ENCODE measurements around the gene PLPP4.

PLPP4 gene

DNA sequence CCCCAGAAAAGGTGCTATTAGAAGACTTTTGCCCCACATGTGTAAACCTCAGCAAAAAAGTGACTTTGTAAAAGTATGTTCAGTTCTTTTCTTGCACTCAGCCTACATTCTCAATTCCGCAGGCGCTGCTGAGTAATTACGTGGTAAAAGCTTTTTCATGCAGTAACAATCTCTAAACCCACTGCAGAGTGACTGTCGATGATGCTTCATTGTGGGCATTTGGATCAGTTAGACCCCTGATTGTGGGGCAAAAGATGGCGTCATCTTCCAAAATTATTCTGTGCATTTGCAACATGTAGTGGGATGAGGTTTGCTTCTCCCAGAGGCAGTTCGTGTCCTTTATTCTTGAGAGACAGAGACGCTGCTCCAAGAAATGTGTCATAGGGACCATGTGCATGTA lies 85.6 kb downstream of the PLPP4 start:
- Histone ChIP-seq H3K27ac (ENCODE audit: low read depth, low read length, severe bottlenecking) (no peak overlapping the region), H3K4me3 (ENCODE audit: extremely low read depth, insufficient read depth, low read length, poor library complexity, severe bottlenecking) (no peak overlapping the region), H3K36me3 (ENCODE audit: control insufficient read depth, insufficient read depth, low read length) (no peaks in the 10 kb centered on the region), H3K9me3 (ENCODE audit: control insufficient read depth, low read length) (no peaks in the 10 kb centered on the region), H3K4me1 (ENCODE audit: control insufficient read depth, insufficient read depth, low read length, poor library complexity, severe bottlenecking) (no peaks in the 10 kb centered on the region)
- WGBS, 2 experiments (ENCODE audit: insufficient coverage in 2 of 2), result 87 to 92% methylated on average over 3 to 4 of the region's 7 CpGs

DNA sequence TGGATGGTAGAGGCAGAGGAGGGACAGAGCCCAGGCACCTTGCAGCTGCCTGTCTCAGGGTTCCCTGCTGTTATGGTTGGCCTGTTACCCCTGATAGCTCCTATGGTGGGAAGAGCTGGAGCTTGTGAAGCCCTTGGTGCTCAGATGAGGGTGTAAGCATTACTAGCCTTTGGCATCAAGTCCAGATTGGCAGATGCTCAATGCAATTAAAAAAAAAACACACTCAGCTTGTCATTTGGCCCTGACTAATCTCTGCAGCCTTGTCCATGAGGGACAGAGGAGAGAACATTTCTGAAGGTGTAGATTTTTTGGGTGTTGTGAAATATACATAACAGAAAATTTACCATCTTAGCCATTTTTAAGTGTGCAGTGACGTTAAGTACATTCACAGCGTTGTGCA lies 86.3 kb downstream of the PLPP4 start:
- Histone ChIP-seq H3K4me3 (ENCODE audit: extremely low read depth, insufficient read depth, low read length, poor library complexity, severe bottlenecking) (no peak overlapping the region), H3K9me3 (ENCODE audit: control insufficient read depth, low read length) (no peaks in the 10 kb centered on the region), H3K4me1 (ENCODE audit: control insufficient read depth, insufficient read depth, low read length, poor library complexity, severe bottlenecking) (no peaks in the 10 kb centered on the region), H3K27ac (ENCODE audit: low read depth, low read length, severe bottlenecking) (no peak overlapping the region), H3K36me3 (ENCODE audit: control insufficient read depth, insufficient read depth, low read length) (no peaks in the 10 kb centered on the region)
- 88 to 94% methylated on average over 2 of the region's 2 CpGs for WGBS, 2 experiments (ENCODE audit: insufficient coverage in 2 of 2)

DNA sequence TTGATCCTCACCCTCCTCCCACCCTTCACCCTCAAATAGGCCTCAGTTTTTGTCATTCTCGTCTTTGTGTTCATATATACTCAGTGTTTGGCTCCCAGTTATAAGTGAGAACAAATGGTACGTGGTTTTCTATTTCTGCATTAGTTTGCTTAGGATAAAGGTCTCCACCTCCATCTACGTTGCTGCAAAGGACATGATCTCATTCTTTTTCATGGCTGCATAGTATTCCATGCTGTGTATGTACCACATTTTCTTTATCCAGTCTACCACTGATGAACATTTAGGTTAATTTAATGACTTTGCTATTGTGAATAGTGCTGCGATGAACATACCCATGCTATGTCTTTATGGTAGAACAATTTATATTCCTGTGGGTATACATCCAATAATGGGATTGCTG lies 91.2 kb downstream of the PLPP4 start:
- Histone ChIP-seq H3K4me3 (ENCODE audit: extremely low read depth, insufficient read depth, low read length, poor library complexity, severe bottlenecking) (no peak overlapping the region), H3K9me3 (ENCODE audit: control insufficient read depth, low read length) (peaks cover 3% of the 10 kb centered on the region)
- WGBS, 2 experiments (ENCODE audit: insufficient coverage in 2 of 2), result 85% methylated on average over 2 of the region's 4 CpGs; no CpG with 5 or more reads in 1 of the 2 experiments

DNA sequence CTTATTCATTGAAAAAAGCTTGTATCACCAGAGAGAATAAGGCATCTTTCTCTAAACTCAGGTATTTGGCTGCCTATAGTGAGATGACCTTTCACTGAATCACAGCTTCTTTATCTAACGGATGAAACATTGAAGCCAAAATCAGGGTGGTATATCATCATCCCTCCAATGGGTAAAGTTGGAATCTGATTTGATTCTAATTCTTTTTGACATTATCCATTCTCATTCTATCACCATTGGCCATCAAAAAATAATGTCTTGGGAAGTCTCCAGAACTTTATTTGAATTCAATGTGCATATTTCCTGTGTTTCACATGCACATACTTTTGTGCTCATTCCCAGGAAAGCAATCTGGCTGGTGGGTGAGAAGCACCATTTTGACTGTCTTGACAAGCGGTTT lies 95.2 kb downstream of the PLPP4 start:
- H3K36me3 ChIP-seq (ENCODE audit: control insufficient read depth, insufficient read depth, low read length), result no peaks in the 10 kb centered on the region
- H3K4me3 ChIP-seq (ENCODE audit: extremely low read depth, insufficient read depth, low read length, poor library complexity, severe bottlenecking), result no peak overlapping the region
- peaks cover 10% of the 10 kb centered on the region for H3K9me3 ChIP-seq (ENCODE audit: control insufficient read depth, low read length)
- no CpG with 5 or more reads among the region's 2 CpGs for WGBS, 2 experiments (ENCODE audit: insufficient coverage in 2 of 2)
- H3K27ac ChIP-seq (ENCODE audit: low read depth, low read length, severe bottlenecking), result no peak overlapping the region
- H3K4me1 ChIP-seq (ENCODE audit: control insufficient read depth, insufficient read depth, low read length, poor library complexity, severe bottlenecking), result no peaks in the 10 kb centered on the region

More for the DNA sequence above, 91.2 kb downstream of the PLPP4 start:
- no peaks in the 10 kb centered on the region for H3K36me3 ChIP-seq (ENCODE audit: control insufficient read depth, insufficient read depth, low read length)
- H3K27ac ChIP-seq (ENCODE audit: low read depth, low read length, severe bottlenecking), result no peak overlapping the region
- no peaks in the 10 kb centered on the region for H3K4me1 ChIP-seq (ENCODE audit: control insufficient read depth, insufficient read depth, low read length, poor library complexity, severe bottlenecking)

DNA sequence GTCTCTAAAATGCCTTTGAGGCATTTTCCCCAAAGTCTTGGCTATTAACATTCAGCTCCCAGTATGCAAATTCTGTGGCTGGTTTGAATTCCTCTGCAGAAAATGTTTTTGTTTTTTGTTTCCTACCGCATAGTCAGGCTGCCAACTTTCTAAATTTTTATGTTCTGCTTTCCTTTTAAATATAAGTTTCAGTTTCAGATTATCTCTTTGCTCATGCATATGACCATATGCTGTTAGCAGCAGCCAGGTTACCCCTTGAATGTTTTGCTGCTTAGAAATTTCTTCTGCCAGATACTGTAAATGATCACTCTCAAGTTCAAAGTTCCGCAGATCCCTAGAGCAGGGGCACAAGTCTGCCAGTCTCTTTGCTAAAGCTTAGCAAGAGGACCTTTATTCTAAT lies 96.9 kb downstream of the PLPP4 start:
- Histone ChIP-seq H3K36me3 (ENCODE audit: control insufficient read depth, insufficient read depth, low read length) (no peaks in the 10 kb centered on the region), H3K4me3 (ENCODE audit: extremely low read depth, insufficient read depth, low read length, poor library complexity, severe bottlenecking) (no peak overlapping the region), H3K9me3 (ENCODE audit: control insufficient read depth, low read length) (peaks cover 10% of the 10 kb centered on the region), H3K4me1 (ENCODE audit: control insufficient read depth, insufficient read depth, low read length, poor library complexity, severe bottlenecking) (no peaks in the 10 kb centered on the region), H3K27ac (ENCODE audit: low read depth, low read length, severe bottlenecking) (no peak overlapping the region)
- 92 to 93% methylated on average over 1 to 2 of the region's 2 CpGs for WGBS, 2 experiments (ENCODE audit: insufficient coverage in 2 of 2)

DNA sequence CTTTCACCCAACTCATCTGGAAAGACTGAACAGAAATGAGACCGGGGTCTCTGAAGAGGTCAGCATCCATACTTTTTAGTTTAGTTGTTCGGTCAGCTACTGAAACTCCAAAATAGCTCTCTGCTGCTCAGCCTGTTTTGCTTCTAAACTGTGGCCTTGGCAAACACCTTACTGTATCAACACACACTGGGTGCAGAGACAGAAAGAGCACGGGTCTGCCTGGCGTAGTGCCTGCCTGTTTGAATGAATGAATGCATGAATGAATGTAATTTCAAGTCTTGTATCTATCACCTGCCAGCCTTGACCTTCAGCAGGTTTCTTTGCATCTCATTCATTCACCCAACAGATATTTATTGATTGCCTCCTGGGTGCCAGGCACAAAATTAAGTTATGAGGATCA lies 98.4 kb downstream of the PLPP4 start:
- Histone ChIP-seq H3K36me3 (ENCODE audit: control insufficient read depth, insufficient read depth, low read length) (no peaks in the 10 kb centered on the region), H3K4me1 (ENCODE audit: control insufficient read depth, insufficient read depth, low read length, poor library complexity, severe bottlenecking) (no peaks in the 10 kb centered on the region), H3K27ac (ENCODE audit: low read depth, low read length, severe bottlenecking) (no peak overlapping the region), H3K9me3 (ENCODE audit: control insufficient read depth, low read length) (peaks cover 10% of the 10 kb centered on the region), H3K4me3 (ENCODE audit: extremely low read depth, insufficient read depth, low read length, poor library complexity, severe bottlenecking) (no peak overlapping the region)
- 67 to 69% methylated on average over 2 of the region's 4 CpGs for WGBS, 2 experiments (ENCODE audit: insufficient coverage in 2 of 2)

DNA sequence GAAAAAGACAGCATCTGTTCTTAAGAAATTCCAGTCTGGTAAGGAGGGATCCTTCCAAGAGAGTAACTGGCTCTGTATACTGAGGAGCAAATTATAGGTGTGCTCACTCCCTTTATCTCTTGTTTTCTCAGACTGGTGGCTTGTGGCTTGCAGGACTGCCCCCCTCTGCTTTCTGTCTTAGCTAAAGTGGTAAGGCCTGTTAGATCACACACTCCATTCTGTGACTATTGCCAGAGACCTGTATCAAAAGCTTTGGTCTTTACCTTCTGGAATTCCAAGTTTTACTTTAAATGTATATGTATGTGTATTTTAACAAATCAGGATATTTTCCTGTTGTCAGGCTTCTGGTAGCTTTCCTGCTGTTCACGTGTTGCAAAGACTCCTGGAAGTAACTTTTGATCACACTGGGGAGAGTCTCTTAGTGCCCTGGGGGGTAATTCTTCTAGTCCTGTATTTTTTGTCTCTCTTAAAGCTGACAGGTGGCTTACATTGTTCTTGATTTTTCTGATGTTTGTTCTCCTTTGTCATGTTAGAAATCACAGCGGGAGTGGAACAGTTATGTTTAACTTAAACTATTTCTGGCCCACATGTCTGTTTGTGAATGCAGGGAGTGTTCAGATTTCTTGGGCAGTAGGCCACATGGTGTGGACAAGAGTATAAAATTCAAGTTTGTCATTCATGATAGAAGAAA lies 99.0 kb downstream of the PLPP4 start:
- Histone ChIP-seq H3K27ac (ENCODE audit: low read depth, low read length, severe bottlenecking) (no peak overlapping the region), H3K36me3 (ENCODE audit: control insufficient read depth, insufficient read depth, low read length) (no peaks in the 10 kb centered on the region), H3K4me1 (ENCODE audit: control insufficient read depth, insufficient read depth, low read length, poor library complexity, severe bottlenecking) (no peaks in the 10 kb centered on the region), H3K4me3 (ENCODE audit: extremely low read depth, insufficient read depth, low read length, poor library complexity, severe bottlenecking) (no peak overlapping the region), H3K9me3 (ENCODE audit: control insufficient read depth, low read length) (peaks cover 10% of the 10 kb centered on the region)
- WGBS, 2 experiments (ENCODE audit: insufficient coverage in 2 of 2), result 20 to 35% methylated on average over 2 of the region's 2 CpGs

DNA sequence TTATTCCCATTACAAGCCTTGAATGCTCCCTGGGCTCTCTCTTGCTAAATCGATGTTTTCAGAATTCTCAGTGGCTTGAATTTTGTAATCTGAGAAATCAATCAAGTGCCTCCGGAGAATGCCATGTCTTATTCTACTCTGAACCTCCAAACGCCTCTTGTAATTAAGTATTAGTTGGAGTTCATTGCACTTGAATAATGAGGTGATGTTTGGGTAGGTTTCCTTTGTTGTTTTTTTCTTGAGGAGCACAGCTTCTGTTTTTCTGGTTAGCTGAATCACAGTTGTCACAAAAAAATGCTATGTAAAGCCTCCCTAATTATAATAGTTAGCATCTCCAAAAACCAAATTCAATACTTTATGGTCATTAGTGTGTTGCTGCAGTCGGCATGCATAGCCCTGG lies 100.3 kb downstream of the PLPP4 start:
- Histone ChIP-seq H3K36me3 (ENCODE audit: control insufficient read depth, insufficient read depth, low read length) (no peaks in the 10 kb centered on the region), H3K4me3 (ENCODE audit: extremely low read depth, insufficient read depth, low read length, poor library complexity, severe bottlenecking) (no peak overlapping the region), H3K9me3 (ENCODE audit: control insufficient read depth, low read length) (peaks cover 10% of the 10 kb centered on the region), H3K27ac (ENCODE audit: low read depth, low read length, severe bottlenecking) (no peak overlapping the region), H3K4me1 (ENCODE audit: control insufficient read depth, insufficient read depth, low read length, poor library complexity, severe bottlenecking) (no peaks in the 10 kb centered on the region)
- WGBS, 2 experiments (ENCODE audit: insufficient coverage in 2 of 2), result 83 to 94% methylated on average over 2 of the region's 4 CpGs

DNA sequence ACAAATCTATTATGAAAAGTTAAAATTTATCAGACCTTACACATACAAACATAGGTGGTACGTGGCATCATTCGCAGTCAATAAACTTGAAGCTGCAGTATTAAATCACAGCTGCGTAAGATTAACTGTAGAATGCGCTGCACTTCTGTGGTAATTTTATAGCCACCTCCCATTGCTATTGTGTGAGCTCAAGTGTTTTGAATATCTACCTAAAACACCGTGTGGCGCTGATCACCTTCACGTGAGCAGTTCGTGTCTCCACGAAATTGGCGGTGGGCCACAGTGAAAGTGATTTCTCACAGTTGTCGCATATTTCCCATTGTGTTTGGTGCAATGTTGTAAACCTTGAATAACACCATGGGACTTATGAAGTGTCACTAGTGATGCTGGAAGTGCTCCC lies 102.8 kb downstream of the PLPP4 start:
- H3K36me3 ChIP-seq (ENCODE audit: control insufficient read depth, insufficient read depth, low read length), result no peaks in the 10 kb centered on the region
- no peak overlapping the region for H3K4me3 ChIP-seq (ENCODE audit: extremely low read depth, insufficient read depth, low read length, poor library complexity, severe bottlenecking)
- WGBS, 2 experiments (ENCODE audit: insufficient coverage in 2 of 2), result 89 to 90% methylated on average over 9 to 11 of the region's 11 CpGs
- no peak overlapping the region for H3K27ac ChIP-seq (ENCODE audit: low read depth, low read length, severe bottlenecking)
- H3K9me3 ChIP-seq (ENCODE audit: control insufficient read depth, low read length), result no peaks in the 10 kb centered on the region
- no peaks in the 10 kb centered on the region for H3K4me1 ChIP-seq (ENCODE audit: control insufficient read depth, insufficient read depth, low read length, poor library complexity, severe bottlenecking)

DNA sequence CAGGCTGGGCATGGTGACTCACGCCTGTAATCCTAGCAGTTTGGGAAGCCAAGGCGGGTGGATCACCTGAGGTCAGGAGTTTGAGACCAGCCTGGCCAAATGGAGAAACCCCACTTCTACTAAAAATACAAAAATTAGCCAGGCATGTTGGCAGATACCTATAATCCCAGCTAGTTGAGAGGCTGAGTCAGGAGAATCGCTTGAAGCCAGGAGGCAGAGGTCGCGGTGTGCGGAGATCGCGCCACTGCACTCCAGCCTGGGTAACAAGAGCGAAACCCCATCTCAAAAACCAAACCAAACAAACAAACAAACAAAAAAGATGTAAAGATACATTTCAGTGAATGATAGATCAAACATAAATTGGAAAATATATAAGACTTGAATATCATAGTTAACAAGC lies 105.9 kb downstream of the PLPP4 start:
- Histone ChIP-seq H3K4me3 (ENCODE audit: extremely low read depth, insufficient read depth, low read length, poor library complexity, severe bottlenecking) (no peak overlapping the region), H3K36me3 (ENCODE audit: control insufficient read depth, insufficient read depth, low read length) (no peaks in the 10 kb centered on the region), H3K27ac (ENCODE audit: low read depth, low read length, severe bottlenecking) (no peak overlapping the region), H3K4me1 (ENCODE audit: control insufficient read depth, insufficient read depth, low read length, poor library complexity, severe bottlenecking) (no peaks in the 10 kb centered on the region), H3K9me3 (ENCODE audit: control insufficient read depth, low read length) (no peaks in the 10 kb centered on the region)
- 100% methylated on average over 1 to 5 of the region's 9 CpGs for WGBS, 2 experiments (ENCODE audit: insufficient coverage in 2 of 2)

DNA sequence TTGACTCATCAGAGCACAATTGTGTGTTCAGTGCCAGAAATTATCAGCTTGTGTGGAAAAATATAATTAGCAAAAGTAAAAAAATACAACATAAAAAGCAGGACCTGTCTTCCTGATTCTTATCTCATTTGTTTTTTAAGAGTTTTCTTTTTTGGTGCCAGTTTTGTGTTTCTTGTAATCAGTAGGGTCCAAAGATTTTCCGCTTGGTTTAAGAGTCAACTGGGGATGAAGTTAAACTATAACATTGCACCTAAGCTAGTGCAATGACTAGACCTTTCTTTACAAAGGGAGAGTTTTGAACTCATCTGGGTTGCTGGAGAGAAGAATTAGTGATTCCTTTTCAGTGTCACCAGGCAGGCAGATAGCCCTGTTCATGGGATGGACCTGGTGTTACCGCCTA lies 113.4 kb downstream of the PLPP4 start:
- 88% methylated on average over 1 of the region's 2 CpGs; no CpG with 5 or more reads in 1 of the 2 experiments for WGBS, 2 experiments (ENCODE audit: insufficient coverage in 2 of 2)
- no peak overlapping the region for H3K4me3 ChIP-seq (ENCODE audit: extremely low read depth, insufficient read depth, low read length, poor library complexity, severe bottlenecking)
- H3K9me3 ChIP-seq (ENCODE audit: control insufficient read depth, low read length), result no peaks in the 10 kb centered on the region
- H3K27ac ChIP-seq (ENCODE audit: low read depth, low read length, severe bottlenecking), result no peak overlapping the region
- H3K4me1 ChIP-seq (ENCODE audit: control insufficient read depth, insufficient read depth, low read length, poor library complexity, severe bottlenecking), result no peaks in the 10 kb centered on the region
- H3K36me3 ChIP-seq (ENCODE audit: control insufficient read depth, insufficient read depth, low read length), result no peaks in the 10 kb centered on the region

All from mesodermal cell (in vitro differentiated cells).